Renal cortical epithelial cell (primary cell): Measurements from ENCODE around the gene ATN1. TPM values are rescaled to one million over a fixed set of nuclear protein-coding genes. Genes with fewer than 3 reads are reported as not detected.
"Not testable (repeated sequence)": the region's sequence is repeated elsewhere in the genome, so short reads cannot be mapped to it uniquely, and the experiment has no call there.

Experiments
- DNase-seq: peaks from one replicate; pipeline ENCODE4 v3.0.0-alpha.2; 2011; ENCODE audit warnings: low read depth
- total RNA-seq: library from RNA; depleted of rRNA; stranded (reverse); fragments of >200 nt; gene quantifications from 2 replicates; pipeline ENCODE4 v1.2.3, GENCODE V29; 2014

The ATN1 gene
- 1.7 and 29.4 TPM in 2 replicates for total RNA-seq

DNA sequence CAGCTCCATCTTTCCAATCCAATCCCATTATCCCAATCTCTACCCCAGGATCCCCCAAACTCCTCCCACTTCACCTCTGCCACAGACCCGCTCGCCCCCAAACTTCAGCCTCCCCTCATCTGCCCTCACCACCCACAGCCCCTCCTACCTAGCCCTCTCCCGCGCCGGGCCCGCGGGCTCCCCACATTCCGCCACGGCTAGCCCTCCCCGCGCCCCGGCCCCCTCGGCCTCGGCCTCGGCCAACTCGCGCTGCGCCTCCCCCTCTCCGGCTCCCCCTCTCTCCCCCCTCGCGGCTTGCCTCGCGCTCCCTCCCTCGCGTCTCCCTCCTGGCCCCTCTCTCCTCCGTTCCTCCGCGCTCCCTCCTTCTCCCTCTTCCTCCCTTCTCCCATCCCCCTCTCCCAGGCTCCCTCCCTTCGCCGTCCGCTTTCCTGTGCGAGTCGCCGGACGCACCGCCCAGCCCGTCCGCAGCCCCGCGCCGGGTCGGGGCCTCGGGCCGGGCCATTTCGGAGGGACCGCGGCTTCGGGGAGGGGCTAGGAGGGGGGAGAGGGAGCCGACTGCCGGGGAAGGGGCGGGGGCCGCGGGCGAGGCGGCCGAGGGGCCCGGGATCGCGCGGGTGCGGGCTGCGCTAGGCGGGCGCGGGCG, at the start of gene ATN1:
Gene ATN1, plus strand, starts transcription at position 581 of the 643 bp plus-strand sequence. CDS start 6,043 bp downstream, outside the sequence.
- peak; percentile 41 for DNase-seq

- not testable (repeated sequence) for DNase-seq
Measured at GRCh38 chr12:6879824-6880223, 47.9 kb upstream of the ATN1 start.

- DNase-seq, result no peak
Measured at GRCh38 chr12:6883252-6883651, 44.5 kb upstream of the ATN1 start.

GRCh38 chr12:6883683-6884082, 44.1 kb upstream of the ATN1 start:
- no peak for DNase-seq

DNA sequence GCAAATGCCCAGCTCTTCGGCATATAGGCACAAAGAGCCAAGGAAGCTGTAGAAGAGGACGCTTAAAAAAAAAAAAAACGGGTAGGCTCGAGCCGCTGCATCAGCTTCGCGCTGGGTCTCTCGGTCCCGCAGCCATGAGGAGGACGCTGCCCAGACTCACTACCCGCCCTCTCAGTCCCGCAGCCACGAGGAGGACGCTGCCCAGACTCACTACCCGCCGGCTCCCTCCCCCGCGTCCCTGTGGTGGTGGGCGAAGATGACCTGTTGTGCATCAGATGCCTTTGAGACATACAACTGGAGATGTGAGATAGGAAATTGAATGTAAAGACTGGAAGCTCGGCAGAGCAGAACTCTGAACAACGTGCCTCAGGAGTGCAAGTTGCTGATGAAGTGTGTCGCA, 43.2 kb upstream of the ATN1 start:
- DNase-seq, result no peak

GRCh38 chr12:6886206-6886999, 41.4 kb upstream of the ATN1 start:
- DNase-seq, result not testable (repeated sequence)

DNA sequence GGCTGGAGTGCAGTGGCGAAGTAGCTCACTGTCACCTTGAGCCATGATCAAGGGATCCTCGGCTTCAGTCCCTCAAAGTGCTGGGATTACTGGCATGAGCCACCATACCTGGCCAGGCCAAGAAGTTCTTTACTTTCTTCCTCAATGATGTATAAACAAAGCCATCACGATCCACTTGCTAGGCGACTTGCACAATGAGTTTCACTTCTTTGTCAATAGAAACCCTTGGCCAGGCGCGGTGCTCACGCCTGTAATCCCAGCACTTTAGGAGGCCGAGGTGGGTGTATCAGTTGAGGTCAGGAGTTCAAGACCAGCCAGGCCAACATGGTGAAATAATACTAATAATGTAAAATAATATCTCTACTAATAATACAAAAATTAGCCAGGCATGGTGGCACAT, 40.3 kb upstream of the ATN1 start:
- DNase-seq, result no peak

GRCh38 chr12:6888360-6888759, 39.4 kb upstream of the ATN1 start:
- DNase-seq, result no peak

DNA sequence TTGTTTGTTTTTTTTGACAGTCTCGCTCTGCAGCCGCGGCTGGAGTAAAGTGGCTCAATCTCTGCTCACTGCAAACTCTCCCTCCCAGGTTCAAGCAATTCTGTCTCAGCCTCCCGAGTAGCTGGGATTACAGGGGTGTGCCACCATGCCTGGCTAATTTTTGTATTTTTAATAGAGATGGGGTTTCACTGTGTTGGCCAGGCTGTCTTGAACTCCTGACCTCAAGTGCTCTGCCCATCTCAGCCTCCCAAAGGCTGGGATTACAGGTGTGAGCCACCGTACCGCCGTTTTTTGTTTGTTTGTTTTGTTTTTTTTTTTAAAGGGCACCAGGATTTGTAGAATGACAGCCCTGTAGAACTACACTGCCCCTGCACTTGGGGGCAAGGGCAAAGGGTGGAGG, 39.0 kb upstream of the ATN1 start:
- not testable (repeated sequence) for DNase-seq

DNA sequence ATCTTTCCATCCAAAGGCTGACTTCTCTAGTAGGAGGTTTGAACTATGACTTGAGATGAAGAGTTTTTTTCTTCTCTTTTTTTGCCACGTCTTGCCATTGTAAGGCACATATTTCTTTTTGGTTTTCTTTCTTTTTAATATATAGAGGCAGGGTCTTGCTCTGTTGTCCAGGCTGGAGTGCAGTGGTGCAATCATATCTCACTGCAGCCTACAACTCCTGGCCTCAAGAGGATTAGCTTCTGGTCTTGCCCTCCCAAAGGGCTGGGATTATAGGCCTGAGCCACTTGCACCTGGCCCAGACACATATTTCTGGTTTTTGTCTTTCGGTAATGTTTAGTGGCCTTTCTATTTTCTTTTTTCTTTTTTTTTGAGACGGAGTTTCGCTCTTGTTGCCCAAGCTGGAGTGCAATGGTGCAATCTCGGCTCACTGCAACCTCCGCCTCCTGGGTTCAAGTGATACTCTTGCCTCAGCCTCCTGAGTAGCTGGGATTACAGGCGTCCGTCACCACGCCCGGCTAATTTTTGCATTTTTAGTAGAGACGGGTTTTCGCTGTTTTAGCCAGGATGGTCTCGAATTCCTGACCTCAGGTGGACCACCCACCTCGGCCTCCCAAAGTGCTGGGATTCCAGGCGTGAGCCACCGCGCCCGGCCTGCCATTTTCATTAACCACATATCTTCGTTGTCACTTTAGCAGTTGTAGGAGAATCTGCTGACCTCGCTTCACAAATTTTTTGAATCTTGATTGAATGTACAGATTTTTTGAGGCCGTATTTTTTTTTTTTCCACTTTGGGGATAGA, 37.8 kb upstream of the ATN1 start:
- not testable (repeated sequence) for DNase-seq

- DNase-seq, result peak; percentile 76
Measured at GRCh38 chr12:6890789-6891645, 36.7 kb upstream of the ATN1 start.

- DNase-seq, result no peak
Measured at GRCh38 chr12:6891646-6892001, 36.1 kb upstream of the ATN1 start.

DNA sequence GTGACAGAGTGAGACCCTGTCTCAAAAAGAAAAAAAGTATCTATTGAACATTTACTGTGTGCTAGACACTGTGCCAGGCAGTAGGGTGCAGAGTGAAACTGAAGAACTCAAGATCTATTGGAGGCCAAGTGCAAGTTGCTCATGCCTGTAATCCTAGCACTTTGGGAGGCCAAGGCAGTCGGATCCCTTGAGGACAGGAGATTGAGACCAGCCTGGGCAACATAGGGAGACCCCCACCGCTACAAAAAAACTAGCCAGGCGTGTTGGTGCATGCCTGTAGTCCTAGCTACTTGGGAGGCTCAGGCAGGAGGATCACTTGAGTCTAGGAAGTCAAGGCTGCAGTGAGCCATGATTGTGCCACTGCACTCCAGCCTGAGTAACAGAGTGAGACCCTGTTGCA, 35.1 kb upstream of the ATN1 start:
- not testable (repeated sequence) for DNase-seq

- DNase-seq, result no peak
Measured at GRCh38 chr12:6894321-6894720, 33.4 kb upstream of the ATN1 start.

DNA sequence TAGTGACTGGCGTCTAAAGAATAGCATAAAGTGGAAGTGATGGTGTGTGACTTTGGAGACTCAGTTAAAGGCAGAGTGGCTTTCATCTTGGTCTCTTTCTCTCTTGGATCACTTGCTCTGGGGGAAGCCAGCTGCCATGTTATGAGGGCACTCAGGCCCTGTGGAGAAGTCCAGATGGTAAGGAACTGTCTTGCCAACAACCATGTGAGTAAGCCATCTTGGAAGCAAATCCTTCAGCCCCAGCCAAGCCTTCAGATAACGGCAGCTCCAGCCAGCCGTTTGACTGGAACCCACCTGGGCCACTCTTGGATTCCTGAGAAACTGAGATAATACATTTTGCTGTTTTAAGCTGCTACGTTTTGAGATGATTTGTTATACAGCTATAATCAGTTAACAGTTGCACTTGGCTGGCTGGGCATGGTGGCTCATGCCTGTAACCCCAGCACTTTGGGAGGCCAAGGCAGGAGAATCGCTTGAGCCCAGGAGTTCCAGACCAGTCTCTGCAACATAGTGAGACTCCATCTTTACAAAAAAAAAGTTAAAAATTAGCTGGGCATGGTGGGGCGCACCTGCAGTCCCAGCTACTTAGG, 30.8 kb upstream of the ATN1 start:
- DNase-seq, result no peak

DNA sequence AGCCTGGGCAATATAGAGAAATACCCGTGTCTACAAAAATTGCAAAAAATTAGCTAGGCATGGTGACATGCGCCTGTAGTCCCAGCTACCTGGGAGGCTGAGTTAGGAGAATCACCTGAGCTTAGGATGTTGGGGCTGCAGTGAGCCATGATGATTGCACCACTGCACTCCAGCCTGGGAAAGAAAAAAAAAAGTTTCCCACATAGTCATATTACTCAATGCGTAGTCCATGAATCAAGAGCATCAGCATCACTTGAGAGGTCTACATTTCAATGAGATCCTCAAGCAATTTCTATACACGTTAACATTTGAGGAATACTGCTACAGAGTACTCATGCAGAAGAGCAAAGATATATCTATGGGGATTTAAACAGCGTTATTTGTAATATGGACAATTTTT, 28.3 kb upstream of the ATN1 start:
- DNase-seq, result no peak

GRCh38 chr12:6899837-6900519, 27.8 kb upstream of the ATN1 start:
- DNase-seq, result peak; percentile 50

GRCh38 chr12:6902448-6902847, 25.3 kb upstream of the ATN1 start:
- no peak for DNase-seq

- DNase-seq, result no peak
Measured at GRCh38 chr12:6903722-6904121, 24.0 kb upstream of the ATN1 start.
